T-helper 2 cell treated with Interferon-gamma antibody and Interleukin-4, amounts not matched to agents 100 ng/mL and 5 ng/mL, for 36 hours (primary cell): ENCODE data around the gene CMTM8. TPM values are rescaled to one million over a fixed set of nuclear protein-coding genes. Genes with fewer than 3 reads are reported as not detected.
"Not testable (repeated sequence)": the region's sequence is repeated elsewhere in the genome, so short reads cannot be mapped to it uniquely, and the experiment has no call there.

ENCODE experiments used
- intact Hi-C: fragments of 100-400 bp; cut with micrococcal nuclease; formaldehyde crosslinking; loops from one replicate; pipeline ENCODE4 v1.15.1; 2023
- total RNA-seq: library from RNA; stranded (reverse); gene quantifications from 2 replicates; pipeline ENCODE4 v1.2.3, GENCODE V29; 2022

The CMTM8 gene
- 5.4 and 5.6 TPM in 2 replicates for total RNA-seq

- intact Hi-C loops, result loop anchor here (1.0 to 10.0 kb wide), 6 partner anchors 58 to 444 kb away; partner anchors contain the start of genes CMTM6, DYNC1LI1 and GPD1L
These were observed at the start of gene CMTM8 for GRCh38 chr3:32238453-32239306. TSS of gene CMTM8 (plus strand) at chr3:32238680. CDS start at chr3:32238973, 293 bp downstream.

GRCh38 chr3:32189693-32190092 lies 48.8 kb upstream of the CMTM8 start:
- intact Hi-C loops, result no loop called here

GRCh38 chr3:32190556-32190955 lies 47.9 kb upstream of the CMTM8 start:
- intact Hi-C loops, result not testable (repeated sequence)

GRCh38 chr3:32193101-32193500 lies 45.4 kb upstream of the CMTM8 start:
- intact Hi-C loops, result no loop called here

GRCh38 chr3:32194653-32195052 lies 43.8 kb upstream of the CMTM8 start:
- intact Hi-C loops, result no loop called here

GRCh38 chr3:32195995-32196540 lies 42.4 kb upstream of the CMTM8 start:
- intact Hi-C loops, result no loop called here

GRCh38 chr3:32197991-32198390 lies 40.5 kb upstream of the CMTM8 start:
- intact Hi-C loops, result no loop called here

GRCh38 chr3:32198714-32199113 lies 39.8 kb upstream of the CMTM8 start:
- intact Hi-C loops, result no loop called here

GRCh38 chr3:32200490-32200889 lies 38.0 kb upstream of the CMTM8 start:
- intact Hi-C loops, result no loop called here

- intact Hi-C loops, result no loop called here
These were observed 37.3 kb upstream of the CMTM8 start for GRCh38 chr3:32200992-32201758.

- intact Hi-C loops, result no loop called here
These were observed 36.0 kb upstream of the CMTM8 start for GRCh38 chr3:32202496-32202895.

- intact Hi-C loops, result no loop called here
These were observed 34.6 kb upstream of the CMTM8 start for GRCh38 chr3:32203854-32204253.

- intact Hi-C loops, result no loop called here
These were observed 30.0 kb upstream of the CMTM8 start for GRCh38 chr3:32208447-32208846.

GRCh38 chr3:32215185-32215584 lies 23.3 kb upstream of the CMTM8 start:
- intact Hi-C loops, result no loop called here

- intact Hi-C loops, result no loop called here
These were observed 22.2 kb upstream of the CMTM8 start for GRCh38 chr3:32216172-32216783.

- intact Hi-C loops, result no loop called here
These were observed 21.1 kb upstream of the CMTM8 start for GRCh38 chr3:32217339-32217738.

GRCh38 chr3:32219537-32219936 lies 18.9 kb upstream of the CMTM8 start:
- intact Hi-C loops, result no loop called here

- intact Hi-C loops, result no loop called here
These were observed 18.5 kb upstream of the CMTM8 start for GRCh38 chr3:32220006-32220405.

GRCh38 chr3:32222950-32223349 lies 15.5 kb upstream of the CMTM8 start:
- intact Hi-C loops, result no loop called here

GRCh38 chr3:32224016-32224516 lies 14.4 kb upstream of the CMTM8 start:
- intact Hi-C loops, result no loop called here

- intact Hi-C loops, result no loop called here
These were observed 11.5 kb upstream of the CMTM8 start for GRCh38 chr3:32226875-32227500.
